ENCODE measurements around the gene PDE8B. TPM values are rescaled to one million over a fixed set of nuclear protein-coding genes. Genes with fewer than 3 reads are reported as not detected.

PDE8B gene
- total RNA-seq, 1 experiment from 2014 or later = 0.07 TPM

- Histone ChIP-seq H4K20me1 (ENCODE audit: control insufficient read depth, insufficient read depth, insufficient read length) (peaks cover 2% of the 10 kb centered on the region), H3K4me2 (ENCODE audit: insufficient read depth, insufficient read length, low read length) (no peak overlapping the region), H3K56ac (ENCODE audit: insufficient read length, low read depth, low read length) (no peak overlapping the region), H2AFZ (ENCODE audit: low read length) (no peak overlapping the region), H3K4ac (ENCODE audit: low read depth, low read length) (no peak overlapping the region), H3K79me1 (ENCODE audit: insufficient read depth, low read depth, low read length, poor library complexity, severe bottlenecking) (no peaks in the 10 kb centered on the region), H2BK20ac (ENCODE audit: low read depth, low read length, poor library complexity, severe bottlenecking) (no peak overlapping the region), H3T11ph (ENCODE audit: low read length) (no peak overlapping the region), H2AK5ac (ENCODE audit: insufficient read length, low read length) (no peak overlapping the region), H3K9ac (ENCODE audit: extremely low read depth, insufficient read length, low read length) (no peak overlapping the region), H3K79me2 (ENCODE audit: insufficient read depth, low read length) (no peaks in the 10 kb centered on the region), H3K23me2 (ENCODE audit: insufficient read length, low read depth, low read length, poor library complexity, severe bottlenecking) (no peaks in the 10 kb centered on the region), H2BK12ac (ENCODE audit: insufficient read length, low read depth, low read length) (no peak overlapping the region), H3K18ac (ENCODE audit: insufficient read length, low read depth, low read length) (no peak overlapping the region), H3K23ac (ENCODE audit: insufficient read length, low read depth, low read length) (no peak overlapping the region), H4K8ac (replicated peaks; ENCODE audit: insufficient read length, low read depth, low read length) (no peak overlapping the region), H3K27me3 (ENCODE audit: insufficient read depth, low read length) (peaks cover 5% of the 10 kb centered on the region; the same call in 1 of the 2 replicates), H2BK5ac (ENCODE audit: insufficient read length, low read length) (no peak overlapping the region), H2BK120ac (ENCODE audit: low read depth, low read length, poor library complexity, severe bottlenecking) (no peak overlapping the region), H3K27ac (ENCODE audit: insufficient read length, low read depth, low read length) (no peak overlapping the region), H3K14ac (ENCODE audit: insufficient read depth, low read length) (no peak overlapping the region), H3K4me1 (ENCODE audit: insufficient read depth, low read length) (no peaks in the 10 kb centered on the region; the same call in 1 of the 2 replicates), H4K91ac (ENCODE audit: insufficient read length, low read depth, low read length) (no peak overlapping the region), H3K9me3 (ENCODE audit: control insufficient read depth, low read depth, low read length) (no peaks in the 10 kb centered on the region), H4K5ac (ENCODE audit: insufficient read length, low read depth, low read length) (no peak overlapping the region), H2BK15ac (ENCODE audit: low read depth, low read length) (no peak overlapping the region)
- no peaks in the 10 kb centered on the region for H3K36me3 Mint-ChIP-seq (ENCODE audit: insufficient read depth in 1 of 3, low read depth in 3 of 3)
- peaks cover 77% of the 10 kb centered on the region for H3K27me3 Mint-ChIP-seq (ENCODE audit: low read depth)
- H3K27ac Mint-ChIP-seq = no peak overlapping the region; a peak in 1 of 7 replicates
- DNase-seq = peak; percentile 41
- H3K9me3 Mint-ChIP-seq = no peaks in the 10 kb centered on the region
- peaks cover 6 to 17% of the 10 kb centered on the region in 2 experiments for H3K4me1 Mint-ChIP-seq
- no peak for TF ChIP-seq CTCF (conservative IDR thresholded peaks at IDR 0.05)
- no peak overlapping the region for H3K4me3 Mint-ChIP-seq
- no CpG with 5 or more reads among the region's 12 CpGs for WGBS (ENCODE audit: extremely low coverage, insufficient read length, low lambda C conversion rate)
Observed at GRCh38 chr5:77308154-77308960, 97.9 kb downstream of the PDE8B start.
